HEK293 (cell line): ENCODE measurements around the gene NREP.
A peak's percentile ranks its signal among the peaks of the same experiment; 100 is the strongest.

ENCODE experiments used
- HOXD13 ChIP-seq: sonication (generic); formaldehyde crosslinking; IDR thresholded peaks from 2 replicates; pipeline ENCODE4 v1.8.0; 2022; ENCODE audit warnings: missing genetic modification reagents, borderline replicate concordance
- MYNN ChIP-seq: fragments of 450-650 bp; formaldehyde crosslinking; IDR thresholded peaks from 2 replicates; pipeline ENCODE4 v1.5.1; 2016; ENCODE audit warnings: missing biosample characterization, missing genetic modification characterization, borderline replicate concordance
- ZBTB7A ChIP-seq: fragments of 450-650 bp; formaldehyde crosslinking; IDR thresholded peaks from 2 replicates; pipeline ENCODE4 v1.5.1; 2016; ENCODE audit warnings: low read depth, missing biosample characterization, missing genetic modification characterization
- ZNF341 ChIP-seq: fragments of 450-650 bp; formaldehyde crosslinking; IDR thresholded peaks from 2 replicates; pipeline ENCODE4; 2016; ENCODE audit warnings: low read depth, missing biosample characterization, missing genetic modification characterization
- TF ChIP-seq, protein P1 (sequence below): fragments of 450-650 bp; formaldehyde crosslinking; IDR thresholded peaks from 2 replicates; pipeline ENCODE4 v1.5.1; 2016; ENCODE audit warnings: missing biosample characterization, missing genetic modification characterization
- TF ChIP-seq, protein P2 (sequence below): fragments of 450-650 bp; formaldehyde crosslinking; IDR thresholded peaks from 2 replicates; pipeline ENCODE4 v1.5.1; 2016; ENCODE audit warnings: missing biosample characterization, missing genetic modification characterization
- TF ChIP-seq, protein P3 (sequence below): fragments of 450-650 bp; formaldehyde crosslinking; IDR thresholded peaks from 2 replicates; pipeline ENCODE4 v1.5.1; 2016; ENCODE audit warnings: missing biosample characterization, missing genetic modification characterization
- TF ChIP-seq, protein P4 (sequence below): fragments of 450-650 bp; formaldehyde crosslinking; conservative IDR thresholded peaks from 2 replicates; pipeline ENCODE4 v1.5.1; 2016; ENCODE audit warnings: low read depth, missing biosample characterization, missing genetic modification characterization

DNA sequence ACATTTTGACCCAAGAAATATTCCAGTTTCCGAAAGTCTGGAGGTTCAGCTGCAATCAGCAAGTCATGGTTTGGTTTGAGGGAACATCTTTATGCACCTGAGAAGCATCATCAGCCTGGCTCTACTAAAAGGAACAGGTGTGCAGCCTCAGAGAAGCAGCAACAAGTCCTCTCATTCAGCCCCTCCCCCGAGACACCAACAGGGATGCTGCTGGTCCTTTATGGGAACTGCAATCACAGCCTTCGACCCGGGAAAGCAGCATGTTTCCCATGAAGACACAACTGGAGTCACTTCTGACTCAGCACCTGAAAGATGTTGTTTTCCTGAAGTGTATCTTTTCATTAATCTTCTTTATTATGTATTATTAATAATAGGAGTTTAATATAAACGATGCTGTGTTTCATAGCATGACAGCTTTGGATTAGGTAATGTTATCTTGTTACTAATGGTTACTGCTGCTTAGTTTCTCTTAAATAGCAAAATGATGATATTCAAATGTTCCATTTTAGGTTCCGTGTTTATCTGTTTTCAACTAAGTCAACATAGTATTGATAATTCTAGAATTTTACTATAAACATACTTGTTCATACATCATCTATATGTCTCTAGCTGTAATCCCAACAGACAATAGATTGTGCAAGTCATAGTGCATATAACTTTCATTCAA is 15.6 kb upstream of the NREP start:
- TF ChIP-seq, protein P1, sequence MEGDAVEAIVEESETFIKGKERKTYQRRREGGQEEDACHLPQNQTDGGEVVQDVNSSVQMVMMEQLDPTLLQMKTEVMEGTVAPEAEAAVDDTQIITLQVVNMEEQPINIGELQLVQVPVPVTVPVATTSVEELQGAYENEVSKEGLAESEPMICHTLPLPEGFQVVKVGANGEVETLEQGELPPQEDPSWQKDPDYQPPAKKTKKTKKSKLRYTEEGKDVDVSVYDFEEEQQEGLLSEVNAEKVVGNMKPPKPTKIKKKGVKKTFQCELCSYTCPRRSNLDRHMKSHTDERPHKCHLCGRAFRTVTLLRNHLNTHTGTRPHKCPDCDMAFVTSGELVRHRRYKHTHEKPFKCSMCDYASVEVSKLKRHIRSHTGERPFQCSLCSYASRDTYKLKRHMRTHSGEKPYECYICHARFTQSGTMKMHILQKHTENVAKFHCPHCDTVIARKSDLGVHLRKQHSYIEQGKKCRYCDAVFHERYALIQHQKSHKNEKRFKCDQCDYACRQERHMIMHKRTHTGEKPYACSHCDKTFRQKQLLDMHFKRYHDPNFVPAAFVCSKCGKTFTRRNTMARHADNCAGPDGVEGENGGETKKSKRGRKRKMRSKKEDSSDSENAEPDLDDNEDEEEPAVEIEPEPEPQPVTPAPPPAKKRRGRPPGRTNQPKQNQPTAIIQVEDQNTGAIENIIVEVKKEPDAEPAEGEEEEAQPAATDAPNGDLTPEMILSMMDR (tag by site-specific recombination) = 0 out of 2 replicates have a peak, but pooled peaks have one; percentile 12
- TF ChIP-seq MYNN (tag by site-specific recombination) (no peak), HOXD13 (CRISPR knock-in tag) (no peak), ZBTB7A (tag by site-specific recombination) (no peak), ZNF341 (tag by site-specific recombination) (no peak)
- TF ChIP-seq, protein P2, sequence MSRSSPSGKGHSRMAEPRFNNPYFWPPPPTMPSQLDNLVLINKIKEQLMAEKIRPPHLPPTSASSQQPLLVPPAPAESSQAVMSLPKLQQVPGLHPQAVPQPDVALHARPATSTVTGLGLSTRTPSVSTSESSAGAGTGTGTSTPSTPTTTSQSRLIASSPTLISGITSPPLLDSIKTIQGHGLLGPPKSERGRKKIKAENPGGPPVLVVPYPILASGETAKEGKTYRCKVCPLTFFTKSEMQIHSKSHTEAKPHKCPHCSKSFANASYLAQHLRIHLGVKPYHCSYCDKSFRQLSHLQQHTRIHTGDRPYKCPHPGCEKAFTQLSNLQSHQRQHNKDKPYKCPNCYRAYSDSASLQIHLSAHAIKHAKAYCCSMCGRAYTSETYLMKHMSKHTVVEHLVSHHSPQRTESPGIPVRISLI (tag by site-specific recombination) = no peak
- TF ChIP-seq, protein P3, sequence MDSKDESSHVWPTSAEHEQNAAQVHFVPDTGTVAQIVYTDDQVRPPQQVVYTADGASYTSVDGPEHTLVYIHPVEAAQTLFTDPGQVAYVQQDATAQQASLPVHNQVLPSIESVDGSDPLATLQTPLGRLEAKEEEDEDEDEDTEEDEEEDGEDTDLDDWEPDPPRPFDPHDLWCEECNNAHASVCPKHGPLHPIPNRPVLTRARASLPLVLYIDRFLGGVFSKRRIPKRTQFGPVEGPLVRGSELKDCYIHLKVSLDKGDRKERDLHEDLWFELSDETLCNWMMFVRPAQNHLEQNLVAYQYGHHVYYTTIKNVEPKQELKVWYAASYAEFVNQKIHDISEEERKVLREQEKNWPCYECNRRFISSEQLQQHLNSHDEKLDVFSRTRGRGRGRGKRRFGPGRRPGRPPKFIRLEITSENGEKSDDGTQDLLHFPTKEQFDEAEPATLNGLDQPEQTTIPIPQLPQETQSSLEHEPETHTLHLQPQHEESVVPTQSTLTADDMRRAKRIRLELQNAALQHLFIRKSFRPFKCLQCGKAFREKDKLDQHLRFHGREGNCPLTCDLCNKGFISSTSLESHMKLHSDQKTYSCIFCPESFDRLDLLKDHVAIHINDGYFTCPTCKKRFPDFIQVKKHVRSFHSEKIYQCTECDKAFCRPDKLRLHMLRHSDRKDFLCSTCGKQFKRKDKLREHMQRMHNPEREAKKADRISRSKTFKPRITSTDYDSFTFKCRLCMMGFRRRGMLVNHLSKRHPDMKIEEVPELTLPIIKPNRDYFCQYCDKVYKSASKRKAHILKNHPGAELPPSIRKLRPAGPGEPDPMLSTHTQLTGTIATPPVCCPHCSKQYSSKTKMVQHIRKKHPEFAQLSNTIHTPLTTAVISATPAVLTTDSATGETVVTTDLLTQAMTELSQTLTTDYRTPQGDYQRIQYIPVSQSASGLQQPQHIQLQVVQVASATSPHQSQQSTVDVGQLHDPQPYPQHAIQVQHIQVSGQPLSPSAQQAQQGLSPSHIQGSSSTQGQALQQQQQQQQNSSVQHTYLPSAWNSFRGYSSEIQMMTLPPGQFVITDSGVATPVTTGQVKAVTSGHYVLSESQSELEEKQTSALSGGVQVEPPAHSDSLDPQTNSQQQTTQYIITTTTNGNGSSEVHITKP (tag by site-specific recombination) = no peak
- TF ChIP-seq, protein P4, sequence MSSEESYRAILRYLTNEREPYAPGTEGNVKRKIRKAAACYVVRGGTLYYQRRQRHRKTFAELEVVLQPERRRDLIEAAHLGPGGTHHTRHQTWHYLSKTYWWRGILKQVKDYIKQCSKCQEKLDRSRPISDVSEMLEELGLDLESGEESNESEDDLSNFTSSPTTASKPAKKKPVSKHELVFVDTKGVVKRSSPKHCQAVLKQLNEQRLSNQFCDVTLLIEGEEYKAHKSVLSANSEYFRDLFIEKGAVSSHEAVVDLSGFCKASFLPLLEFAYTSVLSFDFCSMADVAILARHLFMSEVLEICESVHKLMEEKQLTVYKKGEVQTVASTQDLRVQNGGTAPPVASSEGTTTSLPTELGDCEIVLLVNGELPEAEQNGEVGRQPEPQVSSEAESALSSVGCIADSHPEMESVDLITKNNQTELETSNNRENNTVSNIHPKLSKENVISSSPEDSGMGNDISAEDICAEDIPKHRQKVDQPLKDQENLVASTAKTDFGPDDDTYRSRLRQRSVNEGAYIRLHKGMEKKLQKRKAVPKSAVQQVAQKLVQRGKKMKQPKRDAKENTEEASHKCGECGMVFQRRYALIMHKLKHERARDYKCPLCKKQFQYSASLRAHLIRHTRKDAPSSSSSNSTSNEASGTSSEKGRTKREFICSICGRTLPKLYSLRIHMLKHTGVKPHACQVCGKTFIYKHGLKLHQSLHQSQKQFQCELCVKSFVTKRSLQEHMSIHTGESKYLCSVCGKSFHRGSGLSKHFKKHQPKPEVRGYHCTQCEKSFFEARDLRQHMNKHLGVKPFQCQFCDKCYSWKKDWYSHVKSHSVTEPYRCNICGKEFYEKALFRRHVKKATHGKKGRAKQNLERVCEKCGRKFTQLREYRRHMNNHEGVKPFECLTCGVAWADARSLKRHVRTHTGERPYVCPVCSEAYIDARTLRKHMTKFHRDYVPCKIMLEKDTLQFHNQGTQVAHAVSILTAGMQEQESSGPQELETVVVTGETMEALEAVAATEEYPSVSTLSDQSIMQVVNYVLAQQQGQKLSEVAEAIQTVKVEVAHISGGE = no peak
